ENCODE results near the gene STAB2. TPM values are rescaled to one million over a fixed set of nuclear protein-coding genes. Genes with fewer than 3 reads are reported as not detected.
"Not testable (repeated sequence)": the region's sequence is repeated elsewhere in the genome, so short reads cannot be mapped to it uniquely, and the experiment has no call there.

Gene STAB2
- total RNA-seq, 2 experiments from 2014 or later: not detected

- POLR2A ChIA-PET: no interaction called here
- CTCF ChIA-PET: no interaction called here
These were observed 55.3 kb downstream of the STAB2 start for GRCh38 chr12:103642240-103642864.

DNA sequence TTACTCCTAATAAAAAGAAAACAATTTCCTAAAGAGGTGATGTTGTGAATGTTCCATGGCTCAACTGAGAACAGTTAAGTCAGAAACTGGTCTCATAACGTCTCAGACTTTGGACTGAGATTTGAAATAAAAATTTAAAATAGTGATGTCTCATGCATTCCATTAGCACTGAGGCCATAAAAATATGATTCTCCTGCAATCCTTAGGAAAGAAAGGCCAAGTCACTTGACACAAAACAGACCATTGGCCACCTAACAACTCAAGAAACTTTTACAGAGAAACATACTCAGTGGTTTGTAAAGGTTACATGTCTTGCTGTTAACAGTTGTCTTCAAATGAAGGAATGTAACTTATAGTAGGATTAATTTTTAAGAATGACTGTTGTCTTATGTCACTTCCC, 58.1 kb downstream of the STAB2 start:
- ChIA-PET CTCF (no interaction called here), POLR2A (no interaction called here)

DNA sequence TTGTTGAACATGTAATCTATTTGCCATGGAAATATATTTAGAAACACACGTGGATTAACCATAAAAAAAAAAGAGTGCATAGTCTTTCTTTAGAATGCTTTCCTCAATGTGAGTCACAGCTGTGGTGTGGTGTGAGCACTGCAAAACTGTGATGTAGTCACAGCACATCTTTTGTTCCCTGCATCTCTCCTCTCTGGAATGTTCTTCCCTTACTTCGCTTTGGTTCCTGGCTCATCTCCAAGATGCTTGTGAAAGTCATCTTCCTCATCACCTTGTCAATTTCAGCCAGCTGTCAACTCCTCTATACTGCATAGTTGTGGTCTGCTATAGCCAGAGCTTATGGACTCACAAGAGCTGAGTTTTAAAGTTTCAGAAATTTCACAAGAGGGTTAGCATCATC, 60.2 kb downstream of the STAB2 start:
- POLR2A ChIA-PET: no interaction called here
- CTCF ChIA-PET: no interaction called here

GRCh38 chr12:103652808-103653207, 65.7 kb downstream of the STAB2 start:
- ChIA-PET CTCF (no interaction called here), POLR2A (no interaction called here)

- CTCF ChIA-PET, POLR2A ChIA-PET: not testable (repeated sequence)
These were observed 66.6 kb downstream of the STAB2 start for GRCh38 chr12:103653568-103654173.

DNA sequence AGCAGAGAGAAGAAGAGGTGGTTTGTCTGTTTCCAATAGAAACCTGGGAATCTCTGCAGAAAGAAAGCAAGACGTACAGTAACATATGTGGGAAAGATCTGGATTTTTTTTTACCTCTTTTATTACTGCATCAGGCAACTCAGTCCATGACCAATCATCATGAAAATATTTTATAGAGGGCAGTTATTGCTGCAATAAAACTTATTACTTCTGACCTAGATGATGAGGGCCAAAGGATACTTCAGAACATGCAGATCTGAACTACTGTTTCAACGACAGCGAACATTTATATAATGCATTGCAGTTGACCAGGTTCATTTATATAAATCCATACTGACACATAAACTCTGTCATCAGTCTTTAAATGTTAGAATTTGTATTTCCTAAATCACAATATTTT, 67.7 kb downstream of the STAB2 start:
- POLR2A ChIA-PET: no interaction called here
- CTCF ChIA-PET: no interaction called here

- ChIA-PET POLR2A (no interaction called here), CTCF (no interaction called here)
These were observed 69.2 kb downstream of the STAB2 start for GRCh38 chr12:103656291-103656690.

DNA sequence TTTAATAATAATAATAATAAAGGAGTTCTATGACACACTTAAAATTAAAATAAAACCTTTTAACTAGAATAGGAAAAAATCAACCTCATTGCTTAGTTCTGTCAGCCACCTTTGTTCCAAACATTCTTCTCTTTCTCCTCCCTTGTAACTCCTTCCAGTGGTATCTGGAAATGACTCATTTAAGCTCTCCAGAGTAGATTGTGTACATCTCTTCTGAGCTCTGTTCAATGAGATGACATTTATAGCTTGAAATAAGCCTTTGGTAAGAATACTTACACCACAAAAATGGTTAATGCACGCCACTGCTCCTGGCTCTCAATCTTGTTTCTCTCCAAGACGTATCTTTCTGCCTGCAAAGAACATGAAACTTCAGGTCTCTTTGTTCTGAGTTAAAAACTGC, 70.3 kb downstream of the STAB2 start:
- CTCF ChIA-PET: no interaction called here
- POLR2A ChIA-PET: no interaction called here

DNA sequence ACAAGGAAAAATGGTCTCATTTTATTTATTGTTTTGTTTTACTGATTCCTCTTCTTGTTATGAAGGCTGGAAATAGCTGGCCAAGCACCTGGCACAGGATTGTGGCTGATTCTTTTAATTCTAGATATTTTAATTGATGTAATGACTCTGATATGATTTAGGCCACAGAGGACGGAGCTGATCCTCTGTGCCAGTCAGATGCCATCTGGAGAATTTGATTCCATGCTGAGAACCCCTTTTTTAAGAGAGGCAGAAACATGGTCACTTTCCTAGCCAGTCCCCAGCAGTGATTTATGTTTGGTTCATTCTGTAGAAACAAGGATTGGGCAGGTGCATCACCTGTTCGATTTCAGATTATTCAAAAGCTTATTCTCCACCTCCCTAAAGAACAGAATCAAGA, 77.6 kb downstream of the STAB2 start:
- CTCF ChIA-PET: no interaction called here
- POLR2A ChIA-PET: no interaction called here

DNA sequence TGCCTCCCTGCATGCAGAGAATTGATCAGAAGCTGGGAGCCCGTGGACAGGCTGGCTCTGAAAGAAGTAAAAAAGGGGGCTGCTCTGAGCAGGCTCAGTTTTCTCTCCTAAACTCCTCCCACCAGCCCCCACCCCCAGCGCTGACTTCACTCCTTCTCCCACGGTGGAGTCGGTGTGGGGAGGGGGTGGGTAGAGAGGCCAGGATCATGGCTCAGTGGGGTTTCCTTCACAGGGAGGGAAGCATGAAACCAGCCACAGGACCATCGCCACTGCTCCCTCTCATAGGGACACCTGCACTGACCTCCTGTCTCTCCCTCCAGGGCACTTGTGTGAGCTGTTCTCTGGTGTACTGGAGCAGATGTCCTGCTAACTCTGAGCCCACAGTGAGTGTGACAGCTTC, 78.9 kb downstream of the STAB2 start:
- ChIA-PET CTCF (no interaction called here), POLR2A (no interaction called here)

DNA sequence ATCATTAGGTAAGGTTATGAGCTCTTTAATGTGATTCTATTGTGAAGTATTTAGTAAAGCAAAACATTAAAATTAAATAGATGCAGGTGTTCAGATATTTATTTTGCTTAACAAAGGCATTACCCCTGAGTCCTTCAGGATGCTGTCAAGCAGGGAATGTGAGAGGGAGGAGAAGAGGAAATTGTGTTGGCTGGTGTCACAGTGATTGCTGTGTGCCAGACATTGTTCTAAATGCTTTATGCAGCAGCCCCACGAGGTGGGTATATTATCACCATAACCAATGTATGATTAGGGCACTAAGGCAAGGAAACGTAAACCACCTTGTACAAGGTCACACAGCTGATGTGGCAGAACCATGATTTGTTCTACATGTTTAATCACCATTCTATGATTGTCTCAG, 80.1 kb downstream of the STAB2 start:
- ChIA-PET CTCF (no interaction called here), POLR2A (no interaction called here)

- ChIA-PET POLR2A (no interaction called here), CTCF (no interaction called here)
These were observed 81.4 kb downstream of the STAB2 start for GRCh38 chr12:103668520-103668919.

DNA sequence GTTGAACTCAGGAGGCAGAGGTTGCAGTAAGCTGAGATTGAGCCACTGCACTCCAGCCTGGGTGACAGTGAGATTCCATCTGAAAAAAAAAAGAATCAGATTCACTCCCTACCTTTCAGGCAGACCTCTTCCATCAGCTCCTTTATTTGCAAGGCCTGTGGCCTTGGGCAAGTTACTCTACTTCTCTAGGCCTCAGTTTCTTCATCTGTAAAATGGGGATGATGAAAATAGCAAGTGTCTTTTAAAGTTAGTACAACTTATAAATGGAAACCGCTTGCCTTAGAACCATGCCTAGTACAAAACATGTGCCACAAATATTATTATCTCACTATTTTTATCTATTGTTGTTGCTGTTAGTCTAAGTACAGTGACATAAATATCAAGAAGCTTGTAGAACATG, 84.3 kb downstream of the STAB2 start:
- CTCF ChIA-PET: no interaction called here
- POLR2A ChIA-PET: no interaction called here

GRCh38 chr12:103672401-103673119, 85.5 kb downstream of the STAB2 start:
- ChIA-PET POLR2A (no interaction called here), CTCF (no interaction called here)

GRCh38 chr12:103673487-103673886, 86.4 kb downstream of the STAB2 start:
- CTCF ChIA-PET: no interaction called here

GRCh38 chr12:103673891-103674375, 86.9 kb downstream of the STAB2 start:
- ChIA-PET CTCF (no interaction called here), POLR2A (no interaction called here)

More at GRCh38 chr12:103673487-103673886, 86.4 kb downstream of the STAB2 start:
- POLR2A ChIA-PET: no interaction called here

DNA sequence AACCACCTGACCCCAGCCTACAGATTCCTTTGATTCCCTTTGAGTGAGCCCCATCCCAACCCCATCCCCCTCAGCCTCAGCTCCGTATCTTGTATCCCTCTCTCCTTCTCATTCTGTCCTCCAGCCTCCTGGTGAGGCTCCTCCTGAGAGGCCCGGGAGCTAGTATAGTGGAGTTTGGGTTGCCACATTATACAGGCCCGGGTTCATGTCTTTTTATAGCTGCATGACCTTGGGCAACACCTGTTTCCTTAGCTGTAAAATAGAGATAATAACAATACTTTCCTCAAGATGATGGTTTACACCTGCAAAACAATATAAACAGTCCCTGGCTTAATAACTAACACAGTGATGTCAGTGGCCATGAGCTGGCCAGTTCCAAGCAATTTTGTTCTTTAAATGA, 89.8 kb downstream of the STAB2 start:
- ChIA-PET CTCF (no interaction called here), POLR2A (no interaction called here)

DNA sequence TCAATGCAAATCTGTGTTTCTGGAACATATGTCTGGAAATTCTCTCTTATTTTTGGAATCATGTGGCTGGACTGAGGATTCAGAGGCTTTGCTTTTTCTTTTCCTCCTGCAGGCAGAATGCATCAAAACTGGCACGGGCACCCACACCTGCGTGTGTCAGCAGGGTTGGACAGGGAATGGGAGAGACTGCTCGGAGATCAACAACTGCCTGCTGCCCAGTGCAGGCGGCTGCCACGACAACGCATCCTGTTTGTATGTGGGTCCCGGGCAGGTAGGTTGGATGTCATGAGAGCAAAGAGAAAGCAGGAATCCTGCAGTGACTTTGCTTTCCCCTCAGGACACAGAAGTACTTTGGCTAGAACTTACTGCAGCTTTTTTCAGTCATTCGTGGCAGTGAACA, 90.3 kb downstream of the STAB2 start:
- ChIA-PET POLR2A (no interaction called here), CTCF (no interaction called here)

GRCh38 chr12:103677905-103678304, 90.8 kb downstream of the STAB2 start:
- ChIA-PET CTCF (interaction anchor here (0.8 kb wide), 1 partner anchor 47 kb away, joined by 3 read pairs; no protein-coding TSS in a partner anchor), POLR2A (no interaction called here)

DNA sequence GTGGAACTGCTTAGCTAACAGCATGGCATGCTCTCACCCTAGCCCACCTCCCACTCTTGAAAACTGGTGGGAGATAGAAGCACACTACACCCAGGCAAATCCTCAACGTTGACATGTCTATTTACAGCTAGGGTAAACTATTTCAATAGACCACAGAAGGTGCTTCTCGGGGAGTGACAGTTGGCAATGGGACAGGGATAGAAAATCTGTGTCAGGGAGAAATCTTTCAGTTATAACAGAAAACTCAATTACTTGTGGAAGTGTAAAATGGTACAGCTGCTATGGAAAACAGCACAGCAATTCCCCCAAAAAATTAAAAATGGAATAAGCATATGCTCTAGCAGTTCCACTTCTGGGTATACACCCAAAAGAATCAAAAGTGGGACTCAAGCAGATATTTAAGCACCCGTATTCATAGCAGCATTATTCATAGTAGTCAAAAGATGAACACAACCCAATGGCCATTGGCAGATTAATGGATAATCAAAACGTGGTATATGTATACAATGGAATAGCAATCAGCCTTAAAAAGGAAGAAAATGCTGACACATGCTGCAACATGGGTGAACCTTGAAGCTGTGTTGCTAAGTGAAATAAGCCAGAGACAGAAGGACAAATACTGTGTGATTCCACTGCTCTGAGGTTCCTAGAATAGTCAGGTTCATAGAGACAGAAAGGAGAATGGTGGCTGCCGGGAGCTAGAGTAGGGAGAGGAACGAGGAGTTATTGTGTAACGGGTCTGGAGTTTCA, 92.5 kb downstream of the STAB2 start:
- CTCF ChIA-PET: no interaction called here
- POLR2A ChIA-PET: no interaction called here

GRCh38 chr12:103680591-103681141, 93.6 kb downstream of the STAB2 start:
- CTCF ChIA-PET: interaction anchor here (0.7 kb wide), 2 partner anchors 26 to 62 kb away, joined by 3 to 4 read pairs; no protein-coding TSS in a partner anchor
- POLR2A ChIA-PET: no interaction called here

All from activated CD8-positive, alpha-beta memory T cell treated with anti-CD3 and anti-CD28 coated beads for 36 hours (primary cell).